PC-9 (cell line): ENCODE data around the gene SLC43A3. TPM values are rescaled to one million over a fixed set of nuclear protein-coding genes. Genes with fewer than 3 reads are reported as not detected.

Experiments
- BruUV-seq: library from RNA; stranded (reverse); fragments of 400-500 nt; replicated peaks from 2 replicates; lab custom pipeline; 2021; lab: Mats Ljungman, UMichigan
- CTCF ChIA-PET: fragments of 300-600 bp; sonication (Branson Sonifier 250); formaldehyde crosslinking; loops from one replicate; lab custom pipeline; 2022; ENCODE audit warnings: antibody characterized with exemption; lab: Charles Lee
- POLR2A ChIA-PET: fragments of 300-600 bp; sonication (Branson Sonifier 250); formaldehyde crosslinking; loops from one replicate; lab custom pipeline; 2022; ENCODE audit warnings: antibody characterized with exemption; ENCODE audit not compliant: unreplicated experiment; lab: Charles Lee
- DNase-seq, 2 experiments: peaks; one replicate each; pipeline versions ENCODE4 v3.0.0 to v3.0.0-alpha.2; 2015 to 2022; ENCODE audit warnings: mixed read lengths in 1 of 2
- H2AFZ ChIP-seq: fragments of 200-600 bp; sonication (generic); 2 replicates; pipeline ENCODE4 v1.8.1; 2017; ENCODE audit warnings: antibody characterized with exemption
- H3F3A ChIP-seq: fragments of 200-600 bp; sonication (generic); 2 replicates; pipeline ENCODE4 v1.8.1; 2017; ENCODE audit warnings: antibody characterized with exemption, mild to moderate bottlenecking, low read depth; ENCODE audit not compliant: insufficient read depth
- H3K27ac ChIP-seq: fragments of 200-600 bp; sonication (generic); 2 replicates; pipeline ENCODE4 v1.6.1; 2016; ENCODE audit warnings: mixed run types
- H3K27me3 ChIP-seq: fragments of 200-600 bp; sonication (generic); 2 replicates; pipeline ENCODE4 v1.6.1; 2016; ENCODE audit warnings: low read depth, mixed run types; ENCODE audit not compliant: insufficient read depth
- H3K36me3 ChIP-seq: fragments of 200-600 bp; sonication (generic); 2 replicates; pipeline ENCODE4 v1.6.1; 2016; ENCODE audit warnings: low read depth, mixed run types
- H3K4me1 ChIP-seq: fragments of 200-600 bp; sonication (generic); replicated peaks from 2 replicates; pipeline ENCODE4 v1.6.1; 2016; ENCODE audit warnings: mixed run types; ENCODE audit not compliant: insufficient read depth
- H3K4me2 ChIP-seq: fragments of 200-600 bp; sonication (generic); 2 replicates; pipeline ENCODE4 v1.6.1; 2017; ENCODE audit warnings: mixed run types
- H3K4me3 ChIP-seq: fragments of 200-600 bp; sonication (generic); 2 replicates; pipeline ENCODE4 v1.6.1; 2016; ENCODE audit warnings: mixed run types
- H3K79me2 ChIP-seq: fragments of 200-600 bp; sonication (generic); 2 replicates; pipeline ENCODE4 v1.6.1; 2017; ENCODE audit warnings: low read depth, mixed run types
- H3K9me2 ChIP-seq: fragments of 200-600 bp; sonication (generic); 2 replicates; pipeline ENCODE4 v1.8.1; 2017; ENCODE audit warnings: mild to moderate bottlenecking; ENCODE audit not compliant: insufficient read depth
- H3K9me3 ChIP-seq: fragments of 200-600 bp; sonication (generic); 2 replicates; pipeline ENCODE4 v1.8.1; 2016; ENCODE audit warnings: low read depth; ENCODE audit not compliant: insufficient read depth
- H4K20me1 ChIP-seq: fragments of 200-600 bp; sonication (generic); 2 replicates; pipeline ENCODE4 v1.8.1; 2017; ENCODE audit not compliant: insufficient read depth
- CTCF ChIP-seq: fragments of 200-600 bp; sonication (generic); conservative IDR thresholded peaks from 2 replicates; pipeline ENCODE4 v1.6.1; 2017; ENCODE audit warnings: mixed run types, antibody characterized with exemption, mild to moderate bottlenecking, moderate library complexity
- EZH2 ChIP-seq: fragments of 200-600 bp; sonication (generic); IDR thresholded peaks from 2 replicates; pipeline ENCODE4 v1.8.0; 2017; ENCODE audit warnings: antibody characterized with exemption, low read depth
- intact Hi-C: fragments of 100-400 bp; cut with micrococcal nuclease; formaldehyde crosslinking; loops from one replicate; pipeline ENCODE4 v1.10.0; 2022; ENCODE audit not compliant: unreplicated experiment
- total RNA-seq: library from RNA; stranded (reverse); gene quantifications from 2 replicates; pipeline ENCODE4 v1.2.3, GENCODE V29; 2021

Gene SLC43A3
- total RNA-seq, 1 experiment from 2014 or later: 41.3 TPM

- H3K27me3 ChIP-seq: no peaks in the 10 kb centered on the region
- no peak overlapping the region for H3K27ac ChIP-seq
- H3K4me2 ChIP-seq: no peak overlapping the region
- no peaks in the 10 kb centered on the region for H3K79me2 ChIP-seq
- no TSS peak for BruUV-seq
- peaks cover 38% of the 10 kb centered on the region for H3K4me1 ChIP-seq
- H3K9me3 ChIP-seq: no peaks in the 10 kb centered on the region
- H3F3A ChIP-seq: peaks cover 21% of the 10 kb centered on the region
- no peak overlapping the region for H3K4me3 ChIP-seq
- intact Hi-C loops: no loop called here
- TF ChIP-seq CTCF: no peak
- no peak for TF ChIP-seq EZH2
- ChIA-PET CTCF (interaction anchor here (0.7 kb wide), 1 partner anchor 50 kb away, joined by 7 read pairs; no protein-coding TSS in a partner anchor), POLR2A (no interaction called here)
- no peak for DNase-seq
- no peaks in the 10 kb centered on the region for H3K36me3 ChIP-seq
- H2AFZ ChIP-seq: no peak overlapping the region
- H3K9me2 ChIP-seq: no peaks in the 10 kb centered on the region
- no peaks in the 10 kb centered on the region for H4K20me1 ChIP-seq
Measured at GRCh38 chr11:57436031-57436430, 9.1 kb upstream of the SLC43A3 start.

- TF ChIP-seq CTCF (no peak), EZH2 (no peak)
- H2AFZ ChIP-seq: no peak overlapping the region; the same call in 1 of the 2 replicates
- peak; percentile 13 to 97 for DNase-seq
- H3K27ac ChIP-seq: peak overlapping the region; percentile 60
- BruUV-seq: no TSS peak
- H3F3A ChIP-seq: peaks cover 21% of the 10 kb centered on the region
- no peaks in the 10 kb centered on the region for H3K27me3 ChIP-seq
- peak overlapping the region; percentile 55 for H3K4me2 ChIP-seq
- intact Hi-C loops: no loop called here
- POLR2A ChIA-PET: no interaction called here
- peak overlapping the region; percentile 7; the same call in 1 of the 2 replicates for H3K4me3 ChIP-seq
- CTCF ChIA-PET: interaction anchor here (0.6 kb wide), 1 partner anchor 44 kb away, joined by 5 read pairs; no protein-coding TSS in a partner anchor
- no peaks in the 10 kb centered on the region for H3K9me3 ChIP-seq
- H4K20me1 ChIP-seq: no peaks in the 10 kb centered on the region
- no peaks in the 10 kb centered on the region for H3K79me2 ChIP-seq
- H3K4me1 ChIP-seq: peaks cover 34% of the 10 kb centered on the region
- no peaks in the 10 kb centered on the region for H3K36me3 ChIP-seq
- H3K9me2 ChIP-seq: no peaks in the 10 kb centered on the region
Measured at GRCh38 chr11:57434640-57435546, 8.0 kb upstream of the SLC43A3 start.

GRCh38 chr11:57432714-57433163 lies 5.8 kb upstream of the SLC43A3 start:
- no peaks in the 10 kb centered on the region for H4K20me1 ChIP-seq
- peaks cover 44% of the 10 kb centered on the region for H3K4me1 ChIP-seq
- H3K79me2 ChIP-seq: no peaks in the 10 kb centered on the region
- ChIA-PET POLR2A (no interaction called here), CTCF (interaction anchor here (0.6 kb wide), 1 partner anchor 320 kb away, joined by 3 read pairs; no protein-coding TSS in a partner anchor)
- H3K36me3 ChIP-seq: no peaks in the 10 kb centered on the region
- no peak for TF ChIP-seq EZH2
- TF ChIP-seq CTCF: no peak
- H3K27ac ChIP-seq: no peak overlapping the region; the same call in 1 of the 2 replicates
- H2AFZ ChIP-seq: no peak overlapping the region
- H3F3A ChIP-seq: peaks cover 30% of the 10 kb centered on the region
- H3K9me3 ChIP-seq: no peaks in the 10 kb centered on the region
- intact Hi-C loops: no loop called here
- no peaks in the 10 kb centered on the region for H3K27me3 ChIP-seq
- DNase-seq: peak; percentile 19 to 69
- H3K4me2 ChIP-seq: peak overlapping the region; percentile 5; the same call in 1 of the 2 replicates
- H3K9me2 ChIP-seq: no peaks in the 10 kb centered on the region
- no peak overlapping the region for H3K4me3 ChIP-seq
- no TSS peak for BruUV-seq
